SK-N-SH treated with all-trans-retinoic acid at 6 μM for 48 hours (cell line): ENCODE results near the gene EPRS1.

Experiments
- ATAC-seq: fragments of 200-7000 bp; cut with Tn5 transposase; 3 replicates; pipeline ENCODE4 v1.9.1; 2020; ENCODE audit warnings: mild to moderate bottlenecking, moderate library complexity
- ARNTL ChIP-seq: fragments of 450-650 bp; formaldehyde crosslinking; IDR thresholded peaks from 2 replicates; pipeline ENCODE4 v1.5.0; 2020; ENCODE audit warnings: low read depth, mild to moderate bottlenecking, moderate library complexity, borderline replicate concordance
- BACH2 ChIP-seq: fragments of 250-450 bp; sonication (Bioruptor Pico); IDR thresholded peaks from 2 replicates; pipeline ENCODE4 v1.9.0; 2021; ENCODE audit warnings: mild to moderate bottlenecking, borderline replicate concordance
- CREB5 ChIP-seq: fragments of 250-450 bp; sonication (Bioruptor Pico); IDR thresholded peaks from 2 replicates; pipeline ENCODE4 v1.5.1; 2020; ENCODE audit warnings: low read depth, mild to moderate bottlenecking, moderate library complexity
- CSDC2 ChIP-seq: fragments of 250-450 bp; sonication (Bioruptor Pico); IDR thresholded peaks from 2 replicates; pipeline ENCODE4 v1.5.0; 2020; ENCODE audit warnings: mild to moderate bottlenecking, moderate library complexity
- ESRRG ChIP-seq: fragments of 250-450 bp; sonication (Bioruptor Pico); IDR thresholded peaks from 2 replicates; pipeline ENCODE4 v1.6.1; 2021; ENCODE audit warnings: mild to moderate bottlenecking
- GLIS3 ChIP-seq: fragments of 250-450 bp; sonication (Bioruptor Pico); IDR thresholded peaks from 2 replicates; pipeline ENCODE4 v1.5.0; 2020; ENCODE audit warnings: mild to moderate bottlenecking, moderate library complexity
- OSR1 ChIP-seq: fragments of 250-450 bp; sonication (Bioruptor Pico); IDR thresholded peaks from 2 replicates; pipeline ENCODE4 v1.8.0; 2022; ENCODE audit warnings: moderate library complexity, mild to moderate bottlenecking, inconsistent platforms
- POU6F1 ChIP-seq: fragments of 250-450 bp; sonication (Bioruptor Pico); IDR thresholded peaks from 2 replicates; pipeline ENCODE4 v1.8.0; 2021; ENCODE audit warnings: low read depth, mild to moderate bottlenecking, moderate library complexity, borderline replicate concordance
- PPARA ChIP-seq: fragments of 250-450 bp; sonication (Bioruptor Pico); IDR thresholded peaks from 2 replicates; pipeline ENCODE4 v1.5.0; 2020; ENCODE audit warnings: mild to moderate bottlenecking, borderline replicate concordance
- RARB ChIP-seq: fragments of 250-450 bp; sonication (Bioruptor Pico); IDR thresholded peaks from 2 replicates; pipeline ENCODE4 v1.8.0; 2021; ENCODE audit warnings: mild to moderate bottlenecking, moderate library complexity
- SNAI2 ChIP-seq: fragments of 250-450 bp; sonication (Bioruptor Pico); IDR thresholded peaks from 2 replicates; pipeline ENCODE4 v1.5.0; 2020; ENCODE audit warnings: mild to moderate bottlenecking, moderate library complexity
- TCF4 ChIP-seq: fragments of 250-450 bp; sonication (Bioruptor Pico); IDR thresholded peaks from 2 replicates; pipeline ENCODE4 v1.8.0; 2021; ENCODE audit warnings: mild to moderate bottlenecking, moderate library complexity, borderline replicate concordance
- TOX ChIP-seq: fragments of 250-450 bp; sonication (Bioruptor Pico); IDR thresholded peaks from 2 replicates; pipeline ENCODE4 v1.8.0; 2021; ENCODE audit warnings: mild to moderate bottlenecking, moderate library complexity, borderline replicate concordance
- ZC3H10 ChIP-seq: fragments of 250-450 bp; sonication (Bioruptor Pico); IDR thresholded peaks from 2 replicates; pipeline ENCODE4 v1.5.1; 2021; ENCODE audit warnings: mild to moderate bottlenecking, moderate library complexity
- ZFP30 ChIP-seq: fragments of 450-650 bp; formaldehyde crosslinking; IDR thresholded peaks from 2 replicates; pipeline ENCODE4 v1.5.0; 2022; ENCODE audit warnings: mild to moderate bottlenecking, moderate library complexity
- ZNF565 ChIP-seq: fragments of 450-650 bp; formaldehyde crosslinking; conservative IDR thresholded peaks from 2 replicates; pipeline ENCODE4 v1.5.0; 2020; ENCODE audit warnings: low read depth, mild to moderate bottlenecking, moderate library complexity
- ZNF70 ChIP-seq: fragments of 450-650 bp; formaldehyde crosslinking; IDR thresholded peaks from 2 replicates; pipeline ENCODE4 v1.5.0; 2020; ENCODE audit warnings: mild to moderate bottlenecking, moderate library complexity
- ZNF8 ChIP-seq: fragments of 450-650 bp; formaldehyde crosslinking; IDR thresholded peaks from 2 replicates; pipeline ENCODE4 v1.5.0; 2020; ENCODE audit warnings: mild to moderate bottlenecking, moderate library complexity
- TF ChIP-seq, protein P1 (sequence below): fragments of 250-450 bp; sonication (Bioruptor Pico); IDR thresholded peaks from 2 replicates; pipeline ENCODE4 v1.8.0; 2020; ENCODE audit warnings: mild to moderate bottlenecking, moderate library complexity, borderline replicate concordance
- TF ChIP-seq, protein P2 (sequence below): fragments of 250-450 bp; sonication (Bioruptor Pico); IDR thresholded peaks from 2 replicates; pipeline ENCODE4 v1.5.0; 2020; ENCODE audit warnings: mild to moderate bottlenecking, moderate library complexity
- TF ChIP-seq, protein P3 (sequence below): fragments of 250-450 bp; sonication (Bioruptor Pico); IDR thresholded peaks from 2 replicates; pipeline ENCODE4 v1.5.1; 2021; ENCODE audit warnings: mild to moderate bottlenecking, moderate library complexity

EPRS1 gene

DNA sequence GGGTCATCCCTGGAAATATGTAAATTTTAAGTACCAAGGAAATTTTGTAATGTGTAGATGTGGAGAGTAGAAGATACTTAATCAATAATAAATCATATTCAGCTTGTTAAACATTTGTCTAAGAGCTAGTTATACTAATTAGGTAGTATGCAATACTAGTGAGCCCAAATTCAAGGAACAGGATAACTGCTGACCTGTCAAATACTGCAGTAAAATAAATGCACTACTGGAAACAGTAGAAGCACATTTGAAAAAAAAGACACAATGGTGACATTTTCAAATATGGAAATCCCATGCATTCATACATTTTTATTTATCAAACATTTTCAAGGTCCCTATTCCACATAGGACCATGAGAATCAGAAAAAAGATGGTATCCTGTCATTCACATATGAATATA lies 27.2 kb downstream of the EPRS1 start:
- TF ChIP-seq, protein P1, sequence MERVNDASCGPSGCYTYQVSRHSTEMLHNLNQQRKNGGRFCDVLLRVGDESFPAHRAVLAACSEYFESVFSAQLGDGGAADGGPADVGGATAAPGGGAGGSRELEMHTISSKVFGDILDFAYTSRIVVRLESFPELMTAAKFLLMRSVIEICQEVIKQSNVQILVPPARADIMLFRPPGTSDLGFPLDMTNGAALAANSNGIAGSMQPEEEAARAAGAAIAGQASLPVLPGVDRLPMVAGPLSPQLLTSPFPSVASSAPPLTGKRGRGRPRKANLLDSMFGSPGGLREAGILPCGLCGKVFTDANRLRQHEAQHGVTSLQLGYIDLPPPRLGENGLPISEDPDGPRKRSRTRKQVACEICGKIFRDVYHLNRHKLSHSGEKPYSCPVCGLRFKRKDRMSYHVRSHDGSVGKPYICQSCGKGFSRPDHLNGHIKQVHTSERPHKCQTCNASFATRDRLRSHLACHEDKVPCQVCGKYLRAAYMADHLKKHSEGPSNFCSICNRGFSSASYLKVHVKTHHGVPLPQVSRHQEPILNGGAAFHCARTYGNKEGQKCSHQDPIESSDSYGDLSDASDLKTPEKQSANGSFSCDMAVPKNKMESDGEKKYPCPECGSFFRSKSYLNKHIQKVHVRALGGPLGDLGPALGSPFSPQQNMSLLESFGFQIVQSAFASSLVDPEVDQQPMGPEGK (CRISPR knock-in tag), result no peak
- TF ChIP-seq ARNTL (no peak), POU6F1 (CRISPR knock-in tag) (no peak), TCF4 (CRISPR knock-in tag) (no peak), TOX (no peak), RARB (CRISPR knock-in tag) (no peak), ZNF8 (no peak), SNAI2 (CRISPR knock-in tag) (no peak), ZFP30 (no peak), ZNF565 (CRISPR knock-in tag) (no peak), CSDC2 (CRISPR knock-in tag) (no peak), ZC3H10 (CRISPR knock-in tag) (no peak), GLIS3 (CRISPR knock-in tag) (no peak), ZNF70 (CRISPR knock-in tag) (no peak), OSR1 (CRISPR knock-in tag) (no peak)
- TF ChIP-seq, protein P2, sequence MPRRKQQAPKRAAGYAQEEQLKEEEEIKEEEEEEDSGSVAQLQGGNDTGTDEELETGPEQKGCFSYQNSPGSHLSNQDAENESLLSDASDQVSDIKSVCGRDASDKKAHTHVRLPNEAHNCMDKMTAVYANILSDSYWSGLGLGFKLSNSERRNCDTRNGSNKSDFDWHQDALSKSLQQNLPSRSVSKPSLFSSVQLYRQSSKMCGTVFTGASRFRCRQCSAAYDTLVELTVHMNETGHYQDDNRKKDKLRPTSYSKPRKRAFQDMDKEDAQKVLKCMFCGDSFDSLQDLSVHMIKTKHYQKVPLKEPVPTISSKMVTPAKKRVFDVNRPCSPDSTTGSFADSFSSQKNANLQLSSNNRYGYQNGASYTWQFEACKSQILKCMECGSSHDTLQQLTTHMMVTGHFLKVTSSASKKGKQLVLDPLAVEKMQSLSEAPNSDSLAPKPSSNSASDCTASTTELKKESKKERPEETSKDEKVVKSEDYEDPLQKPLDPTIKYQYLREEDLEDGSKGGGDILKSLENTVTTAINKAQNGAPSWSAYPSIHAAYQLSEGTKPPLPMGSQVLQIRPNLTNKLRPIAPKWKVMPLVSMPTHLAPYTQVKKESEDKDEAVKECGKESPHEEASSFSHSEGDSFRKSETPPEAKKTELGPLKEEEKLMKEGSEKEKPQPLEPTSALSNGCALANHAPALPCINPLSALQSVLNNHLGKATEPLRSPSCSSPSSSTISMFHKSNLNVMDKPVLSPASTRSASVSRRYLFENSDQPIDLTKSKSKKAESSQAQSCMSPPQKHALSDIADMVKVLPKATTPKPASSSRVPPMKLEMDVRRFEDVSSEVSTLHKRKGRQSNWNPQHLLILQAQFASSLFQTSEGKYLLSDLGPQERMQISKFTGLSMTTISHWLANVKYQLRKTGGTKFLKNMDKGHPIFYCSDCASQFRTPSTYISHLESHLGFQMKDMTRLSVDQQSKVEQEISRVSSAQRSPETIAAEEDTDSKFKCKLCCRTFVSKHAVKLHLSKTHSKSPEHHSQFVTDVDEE (CRISPR knock-in tag), result no peak
- TF ChIP-seq, protein P3, sequence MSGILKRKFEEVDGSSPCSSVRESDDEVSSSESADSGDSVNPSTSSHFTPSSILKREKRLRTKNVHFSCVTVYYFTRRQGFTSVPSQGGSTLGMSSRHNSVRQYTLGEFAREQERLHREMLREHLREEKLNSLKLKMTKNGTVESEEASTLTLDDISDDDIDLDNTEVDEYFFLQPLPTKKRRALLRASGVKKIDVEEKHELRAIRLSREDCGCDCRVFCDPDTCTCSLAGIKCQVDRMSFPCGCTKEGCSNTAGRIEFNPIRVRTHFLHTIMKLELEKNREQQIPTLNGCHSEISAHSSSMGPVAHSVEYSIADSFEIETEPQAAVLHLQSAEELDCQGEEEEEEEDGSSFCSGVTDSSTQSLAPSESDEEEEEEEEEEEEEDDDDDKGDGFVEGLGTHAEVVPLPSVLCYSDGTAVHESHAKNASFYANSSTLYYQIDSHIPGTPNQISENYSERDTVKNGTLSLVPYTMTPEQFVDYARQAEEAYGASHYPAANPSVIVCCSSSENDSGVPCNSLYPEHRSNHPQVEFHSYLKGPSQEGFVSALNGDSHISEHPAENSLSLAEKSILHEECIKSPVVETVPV, result no peak
- ATAC-seq, result no peak

DNA sequence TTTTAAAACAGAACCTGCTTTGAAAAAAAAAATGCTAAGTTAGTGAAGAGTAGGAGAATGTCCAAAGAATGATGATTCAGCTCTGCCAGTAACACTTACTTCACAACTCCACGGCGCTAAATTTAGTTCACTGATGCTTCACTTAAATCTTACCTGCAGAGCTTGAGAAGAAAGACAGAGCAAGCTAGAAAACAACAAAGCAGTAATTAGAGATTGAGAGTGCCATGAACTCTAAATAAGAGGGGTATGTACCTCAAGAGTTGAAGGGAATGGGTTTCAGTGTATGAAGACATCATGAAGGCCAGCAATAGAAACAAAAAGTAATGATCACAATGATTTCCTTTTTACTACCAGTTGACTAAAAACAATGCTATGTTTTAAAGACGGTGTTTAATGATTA lies 32.8 kb downstream of the EPRS1 start:
- peak; percentile 64 for ATAC-seq

More for the DNA sequence above, 32.8 kb downstream of the EPRS1 start:
- TF ChIP-seq CREB5 (CRISPR knock-in tag) (no peak), ZFP30 (no peak), PPARA (no peak), ZNF70 (CRISPR knock-in tag) (no peak), ZNF565 (CRISPR knock-in tag) (no peak), SNAI2 (CRISPR knock-in tag) (no peak), CSDC2 (CRISPR knock-in tag) (no peak), TOX (no peak), ZNF8 (no peak), GLIS3 (CRISPR knock-in tag) (no peak), ZC3H10 (CRISPR knock-in tag) (no peak), ESRRG (CRISPR knock-in tag) (no peak), BACH2 (CRISPR knock-in tag) (no peak), OSR1 (CRISPR knock-in tag) (no peak)
- TF ChIP-seq, protein P1 (CRISPR knock-in tag), result no peak
- TF ChIP-seq, all 23 proteins: peak for 0
